C4-2B (cell line): ENCODE data around the gene RBM6.

ENCODE experiments used
- CTCF ChIP-seq: fragments of 450-650 bp; conservative IDR thresholded peaks from 2 replicates; pipeline ENCODE4 v1.5.1; 2017; ENCODE audit warnings: mild to moderate bottlenecking
- ZFX ChIP-seq: fragments of 450-650 bp; IDR thresholded peaks from 2 replicates; pipeline ENCODE4 v1.6.1; 2017

- TF ChIP-seq CTCF (no peak), ZFX (no peak)
These were observed 186.6 kb downstream of the RBM6 start for GRCh38 chr3:50126287-50127211.
